COR-L47 (cell line): ENCODE results near the gene TRPM2.
"Not testable (repeated sequence)": the region's sequence is repeated elsewhere in the genome, so short reads cannot be mapped to it uniquely, and the experiment has no call there.

Source experiments
- DNase-seq: peaks from one replicate; lab custom pipeline; 2025; lab: John Stamatoyannopoulos, UW

TRPM2 gene

DNA sequence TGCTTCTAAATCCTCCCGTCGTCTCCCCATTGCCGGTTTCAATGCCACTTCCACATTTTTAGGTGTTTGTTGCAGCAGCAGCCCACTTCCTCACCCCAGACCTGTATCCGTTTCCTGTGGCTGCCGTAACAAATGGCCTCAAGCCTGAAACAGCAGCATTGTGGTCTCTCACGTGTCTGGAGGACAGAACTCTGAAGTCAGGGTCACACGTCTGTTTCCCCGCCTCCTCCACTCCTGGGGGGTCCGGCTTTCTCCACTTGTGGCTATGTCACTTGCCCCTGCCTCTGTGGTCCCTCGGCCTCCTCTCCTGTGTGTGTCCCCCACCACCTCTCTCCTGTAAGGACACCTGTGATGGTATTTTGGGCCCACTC, 21.8 kb downstream of the TRPM2 start:
- no peak for DNase-seq

DNA sequence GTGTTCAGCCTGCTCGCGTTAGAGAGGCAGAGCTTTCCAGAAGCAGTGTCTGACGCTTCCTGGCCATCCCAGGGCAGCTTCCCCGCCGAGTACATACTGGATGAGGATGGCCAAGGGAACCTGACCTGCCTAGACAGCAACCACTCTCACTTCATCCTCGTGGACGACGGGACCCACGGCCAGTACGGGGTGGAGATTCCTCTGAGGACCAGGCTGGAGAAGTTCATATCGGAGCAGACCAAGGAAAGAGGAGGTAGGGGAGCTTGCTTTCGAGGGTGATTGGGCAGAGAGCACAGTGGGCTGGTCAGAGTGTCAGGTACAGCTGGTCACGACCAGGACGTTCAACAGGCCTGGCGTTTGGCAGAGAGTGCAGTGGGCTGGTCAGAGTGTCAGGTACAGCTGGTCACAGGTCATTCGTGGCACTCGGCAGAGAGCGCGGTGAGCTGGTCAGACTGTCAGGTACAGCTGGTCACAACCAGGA, 22.4 kb downstream of the TRPM2 start:
- DNase-seq: no peak

GRCh38 chr21:44376606-44377005, 23.2 kb downstream of the TRPM2 start:
- no peak for DNase-seq

DNA sequence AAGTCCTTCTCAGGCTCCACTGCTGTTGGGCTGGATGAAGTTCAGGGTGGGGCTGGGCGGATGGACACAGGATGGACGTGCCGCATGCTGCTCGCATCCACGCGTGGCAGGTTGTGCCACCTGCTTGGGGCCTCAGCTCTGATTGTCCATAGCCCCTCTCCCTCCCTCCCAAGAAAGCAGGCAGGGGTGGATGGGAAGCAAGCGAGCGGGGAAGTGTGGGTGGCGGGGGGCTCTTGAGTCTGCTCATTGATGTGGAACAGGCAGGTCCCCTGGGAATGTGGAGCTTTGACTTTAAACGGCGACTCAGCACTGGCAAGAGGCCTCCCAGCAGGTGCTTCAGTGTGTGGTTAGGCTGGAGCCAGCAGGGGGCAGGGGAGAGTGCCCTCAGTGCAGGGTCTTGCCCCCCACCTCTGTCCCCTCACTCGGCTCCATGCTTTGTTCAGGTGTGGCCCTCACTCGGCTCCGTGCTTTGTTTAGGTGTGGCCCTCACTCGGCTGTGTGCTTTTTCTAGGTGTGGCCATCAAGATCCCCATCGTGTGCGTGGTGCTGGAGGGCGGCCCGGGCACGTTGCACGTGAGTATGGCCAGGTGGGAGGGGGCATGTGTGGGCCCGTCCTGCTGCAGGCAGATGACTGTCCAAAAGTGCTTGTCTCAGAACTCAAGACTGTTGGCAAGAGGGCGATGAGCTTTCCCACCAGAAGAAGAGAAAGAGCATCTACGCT, 23.9 kb downstream of the TRPM2 start:
- no peak for DNase-seq

DNA sequence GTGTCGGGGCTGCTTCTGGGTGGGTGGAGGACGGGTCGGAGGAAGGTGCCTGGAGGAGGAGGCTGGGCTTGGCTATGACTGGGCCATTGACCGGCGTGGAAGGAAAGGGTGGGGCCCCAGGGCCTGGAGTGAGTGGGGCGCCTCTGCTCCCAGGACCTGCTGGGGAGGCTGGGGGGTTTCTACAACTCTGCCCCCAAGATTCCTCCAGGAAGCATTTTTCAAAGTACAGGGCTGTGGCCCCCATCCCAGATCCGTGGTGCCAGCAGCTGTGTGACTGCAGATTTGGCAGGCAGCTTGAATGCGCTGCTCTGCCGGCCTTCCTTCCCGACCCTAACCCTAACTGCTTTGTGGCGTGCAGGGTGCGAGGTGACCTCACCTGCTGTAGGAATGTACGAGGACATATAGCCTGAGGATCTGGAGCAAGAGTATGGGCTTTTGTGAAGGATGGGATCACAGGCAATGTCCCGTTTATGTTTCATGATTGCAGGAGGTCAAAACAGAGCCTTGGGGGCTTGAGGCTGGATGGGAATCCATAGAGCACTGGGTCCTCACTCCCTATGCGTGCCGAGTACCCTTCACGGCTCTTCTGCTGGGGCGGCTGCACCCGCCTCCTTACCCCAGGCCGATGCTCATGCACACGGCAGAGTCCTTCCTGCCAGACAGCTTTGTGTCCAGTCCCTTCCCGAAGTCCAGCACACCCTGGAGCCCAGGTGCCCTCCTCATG, 24.7 kb downstream of the TRPM2 start:
- no peak for DNase-seq

- DNase-seq: no peak
These were observed 25.5 kb downstream of the TRPM2 start for GRCh38 chr21:44378646-44379514.

DNA sequence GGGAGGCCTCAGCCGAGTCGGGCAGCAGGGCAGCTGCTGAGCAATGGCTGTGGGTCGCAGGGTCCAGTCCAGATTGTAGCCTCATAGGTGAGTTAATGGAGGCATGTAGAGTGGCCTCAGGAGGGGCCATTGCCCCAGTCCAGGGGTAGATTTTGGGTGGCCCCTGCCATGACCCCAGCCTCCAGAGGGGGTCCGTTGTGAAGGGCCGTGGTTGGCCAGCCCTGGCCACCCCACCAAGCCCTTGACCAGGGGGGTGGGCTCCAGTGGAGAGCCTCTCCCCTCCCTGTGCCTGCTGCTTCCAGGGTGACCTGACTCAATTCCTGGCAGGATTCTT, 26.1 kb downstream of the TRPM2 start:
- no peak for DNase-seq

GRCh38 chr21:44379991-44380865, 26.8 kb downstream of the TRPM2 start:
- no peak for DNase-seq

- DNase-seq: no peak
These were observed 27.5 kb downstream of the TRPM2 start for GRCh38 chr21:44380876-44381275.

DNA sequence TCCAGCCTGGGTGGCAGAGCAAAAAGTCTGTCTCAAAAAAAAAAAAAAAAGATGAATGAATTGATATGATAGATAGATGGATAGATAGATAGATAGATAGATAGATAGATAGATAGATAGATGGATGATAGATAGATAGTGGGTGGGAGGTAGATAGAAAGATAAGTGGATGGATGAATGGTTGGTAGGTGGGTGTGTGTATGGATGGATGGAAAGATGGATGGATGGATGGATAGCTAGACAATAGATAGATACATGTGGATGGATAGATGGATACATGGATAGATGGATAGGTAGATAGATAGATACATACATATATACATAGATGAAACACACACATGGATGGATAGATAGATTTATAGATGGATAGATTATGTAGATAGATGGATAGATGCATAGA, 28.5 kb downstream of the TRPM2 start:
- DNase-seq: no peak

- DNase-seq: no peak
These were observed 29.1 kb downstream of the TRPM2 start for GRCh38 chr21:44382536-44382935.

DNA sequence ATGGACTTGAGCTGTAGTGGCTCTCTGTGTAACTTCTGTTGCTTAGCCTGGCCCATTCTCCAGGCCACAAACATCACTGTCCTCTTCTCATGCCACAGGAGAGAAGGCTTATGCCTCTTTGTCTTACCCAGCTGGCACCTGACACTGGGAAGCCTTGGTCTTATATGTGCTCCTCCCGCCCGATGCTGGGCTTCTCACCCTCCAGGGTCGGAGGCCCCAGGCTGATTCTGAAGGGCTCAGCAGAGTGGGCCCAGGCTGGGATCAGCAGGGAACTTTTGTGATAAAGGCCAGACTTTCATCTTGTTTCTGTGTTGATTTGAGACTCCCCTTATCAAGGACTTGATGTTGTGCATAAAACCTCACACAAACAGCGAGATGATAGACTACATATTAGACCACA, 29.8 kb downstream of the TRPM2 start:
- DNase-seq: no peak

- DNase-seq: no peak
These were observed 31.5 kb downstream of the TRPM2 start for GRCh38 chr21:44384968-44385367.

GRCh38 chr21:44389335-44389734, 35.9 kb downstream of the TRPM2 start:
- no peak for DNase-seq

- no peak for DNase-seq
These were observed 37.5 kb downstream of the TRPM2 start for GRCh38 chr21:44390886-44391285.

DNA sequence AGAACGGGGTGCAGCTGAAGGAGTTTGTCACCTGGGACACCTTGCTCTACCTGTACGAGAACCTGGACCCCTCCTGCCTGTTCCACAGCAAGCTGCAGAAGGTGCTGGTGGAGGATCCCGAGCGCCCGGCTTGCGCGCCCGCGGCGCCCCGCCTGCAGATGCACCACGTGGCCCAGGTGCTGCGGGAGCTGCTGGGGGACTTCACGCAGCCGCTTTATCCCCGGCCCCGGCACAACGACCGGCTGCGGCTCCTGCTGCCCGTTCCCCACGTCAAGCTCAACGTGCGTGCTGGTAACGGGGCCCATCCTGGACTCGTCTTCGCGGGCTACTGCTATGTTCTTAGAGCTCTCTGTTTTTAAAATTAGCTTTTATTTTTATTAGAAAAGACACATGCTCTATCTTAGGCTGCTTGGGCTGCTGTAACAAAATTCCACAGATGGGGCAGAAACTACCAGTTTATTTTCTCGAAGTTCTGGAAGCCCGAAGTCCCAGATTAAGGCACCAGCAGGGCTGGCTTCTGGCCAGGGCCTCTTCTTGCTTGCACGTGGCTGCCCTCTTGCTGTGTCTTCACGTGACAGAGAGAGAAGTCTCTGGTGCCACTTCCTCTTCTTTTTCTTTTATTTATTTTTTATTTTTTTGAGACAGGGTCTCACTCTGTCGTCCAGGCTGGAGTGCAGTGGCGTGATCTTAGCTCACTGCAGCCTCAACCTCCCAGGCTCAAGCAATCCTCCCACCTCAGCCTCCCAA, 38.1 kb downstream of the TRPM2 start:
- no peak for DNase-seq

DNA sequence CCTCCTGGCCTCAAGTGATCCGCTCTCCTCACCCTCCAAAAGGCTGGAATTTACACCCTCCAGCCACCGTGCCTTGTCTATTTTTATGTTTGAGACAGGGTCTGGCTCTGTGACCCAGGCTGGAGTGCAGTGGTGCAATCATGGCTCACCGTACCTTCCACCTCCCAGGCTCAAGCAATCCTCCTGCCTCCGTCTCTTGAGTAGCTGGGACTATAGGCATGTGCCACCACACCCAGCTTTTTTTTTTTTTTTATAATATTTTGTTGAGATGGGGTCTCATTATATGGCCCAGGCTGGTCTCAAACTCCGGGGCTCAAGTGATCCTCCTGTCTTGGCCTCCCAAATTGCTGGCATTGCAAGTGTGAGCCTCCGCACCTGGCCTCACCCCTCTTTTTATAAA, 38.8 kb downstream of the TRPM2 start:
- DNase-seq: no peak

- no peak for DNase-seq
These were observed 39.5 kb downstream of the TRPM2 start for GRCh38 chr21:44392916-44393315.

DNA sequence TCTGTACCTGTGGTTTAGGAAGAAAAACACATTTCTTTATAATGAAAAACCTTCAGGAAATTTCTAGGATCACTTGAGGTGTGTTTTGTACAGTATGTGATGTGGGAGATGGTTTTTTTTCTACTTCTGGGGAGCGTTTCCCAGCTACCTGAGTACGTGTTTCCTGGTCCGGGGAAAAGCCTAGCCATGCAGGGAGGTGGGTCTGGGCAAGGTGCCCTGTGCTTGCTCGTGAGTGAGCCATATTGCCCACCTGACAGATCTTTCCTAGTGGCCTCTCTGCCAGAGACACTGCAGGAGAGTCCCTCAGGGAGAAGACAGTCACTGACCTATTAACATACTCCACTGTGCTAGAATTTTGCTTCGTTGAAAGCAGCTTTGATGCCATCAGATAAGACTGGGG, 41.3 kb downstream of the TRPM2 start:
- no peak for DNase-seq

- DNase-seq: no peak
These were observed 41.8 kb downstream of the TRPM2 start for GRCh38 chr21:44395260-44395659.

DNA sequence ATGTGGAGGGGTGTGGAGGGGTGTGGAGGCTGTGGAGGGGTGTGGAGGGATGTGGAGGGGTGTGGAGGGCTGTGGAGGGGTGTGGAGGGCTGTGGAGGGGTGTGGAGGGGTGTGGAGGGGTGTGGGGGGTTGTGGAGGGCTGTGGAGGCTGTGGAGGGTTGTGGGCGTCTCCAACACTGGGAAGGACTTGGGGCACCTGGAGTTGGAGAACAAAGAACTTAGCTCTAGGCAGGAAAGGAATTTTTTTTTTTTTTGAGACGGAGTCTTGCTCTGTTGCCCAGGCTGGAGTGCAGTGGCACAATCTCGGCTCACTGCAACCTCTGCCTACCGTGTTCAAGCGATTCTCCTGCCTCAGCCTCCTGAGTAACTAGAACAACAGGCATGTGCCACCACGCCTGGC, 43.4 kb downstream of the TRPM2 start:
- not testable (repeated sequence) for DNase-seq
